Keratinocyte (primary cell): ENCODE results near the gene CIROP. TPM values are rescaled to one million over a fixed set of nuclear protein-coding genes. Genes with fewer than 3 reads are reported as not detected.

ENCODE experiments used
- DNase-seq: peaks from one replicate; pipeline ENCODE4 v3.0.0-alpha.2; 2011; ENCODE audit warnings: low read depth, missing footprints, low spot score
- FAIRE-seq: peaks from 2 replicates; lab custom pipeline; 2011; peaks lifted over from hg19 to GRCh38; lab: Jason Lieb, UNC
- H2AFZ ChIP-seq: 2 replicates; pipeline ENCODE4 v1.6.0; 2012; ENCODE audit warnings: low read length, control low read depth, inconsistent platforms; ENCODE audit not compliant: control insufficient read depth
- H3K27ac ChIP-seq: 2 replicates; pipeline ENCODE4 v1.5.1; 2011; ENCODE audit warnings: low read length; ENCODE audit not compliant: control insufficient read depth, insufficient read depth
- H3K27me3 ChIP-seq: 3 replicates; pipeline ENCODE4 v1.6.0; 2011; ENCODE audit warnings: low read length; ENCODE audit not compliant: control insufficient read depth, insufficient read depth; ENCODE audit errors: extremely low read depth
- H3K36me3 ChIP-seq, 2 experiments: 2 replicates in 1 of 2; 3 replicates in 1 of 2; pipeline ENCODE4 v1.5.1; 2011; ENCODE audit warnings: low read length in 2 of 2, mild to moderate bottlenecking in 1 of 2; ENCODE audit not compliant: control insufficient read depth in 2 of 2, insufficient read depth in 2 of 2; ENCODE audit errors: extremely low read depth in 1 of 2
- H3K4me1 ChIP-seq: 3 replicates; pipeline ENCODE4 v1.5.1; 2011; ENCODE audit warnings: low read length; ENCODE audit not compliant: control insufficient read depth, insufficient read depth; ENCODE audit errors: extremely low read depth
- H3K4me2 ChIP-seq: 3 replicates; pipeline ENCODE4 v1.6.0; 2011; ENCODE audit warnings: low read depth, low read length; ENCODE audit not compliant: control insufficient read depth, insufficient read depth; ENCODE audit errors: extremely low read depth
- H3K4me3 ChIP-seq, 3 experiments: fragments of 200-600 bp in 1 of 3; sonication (generic) in 1 of 3; 2 replicates in 2 of 3; 3 replicates in 1 of 3; pipeline ENCODE4 v1.5.1; 2011 to 2016; ENCODE audit warnings: low read length in 3 of 3, mild to moderate bottlenecking in 3 of 3, control low read depth in 2 of 3, inconsistent platforms in 1 of 3, low read depth in 1 of 3, mixed read lengths in 1 of 3, mixed run types in 1 of 3, moderate library complexity in 1 of 3; ENCODE audit not compliant: control insufficient read depth in 2 of 3, insufficient read depth in 2 of 3; ENCODE audit errors: extremely low read depth in 1 of 3
- H3K79me2 ChIP-seq: 2 replicates; pipeline ENCODE4 v1.6.0; 2012; ENCODE audit warnings: low read length; ENCODE audit not compliant: control insufficient read depth, insufficient read depth
- H3K9ac ChIP-seq: 3 replicates; pipeline ENCODE4 v1.6.0; 2011; ENCODE audit warnings: low read length; ENCODE audit not compliant: control insufficient read depth, insufficient read depth; ENCODE audit errors: extremely low read depth
- H3K9me1 ChIP-seq: 3 replicates; pipeline ENCODE4 v1.6.0; 2011; ENCODE audit warnings: low read length; ENCODE audit not compliant: control insufficient read depth, insufficient read depth; ENCODE audit errors: extremely low read depth
- H3K9me3 ChIP-seq: 2 replicates; pipeline ENCODE4 v1.5.1; 2012; ENCODE audit warnings: low read depth, low read length; ENCODE audit not compliant: control insufficient read depth
- H4K20me1 ChIP-seq: 3 replicates; pipeline ENCODE4 v1.6.0; 2011; ENCODE audit warnings: low read length; ENCODE audit not compliant: control insufficient read depth, insufficient read depth; ENCODE audit errors: extremely low read depth
- CTCF ChIP-seq, 3 experiments: IDR thresholded peaks in 1 of 3; conservative IDR thresholded peaks in 1 of 3; optimal IDR thresholded peaks in 1 of 3; 2 replicates in 2 of 3; 3 replicates in 1 of 3; pipeline versions ENCODE3 to v1.5.1; 2011; ENCODE audit warnings: low read length in 3 of 3, mild to moderate bottlenecking in 3 of 3, moderate library complexity in 2 of 3, control low read depth in 1 of 3, inconsistent platforms in 1 of 3; ENCODE audit not compliant: insufficient read depth in 2 of 3; ENCODE audit errors: extremely low read depth in 1 of 3
- EZH2 ChIP-seq: IDR thresholded peaks from one replicate; pipeline ENCODE4 v1.6.1; 2012; ENCODE audit warnings: inconsistent platforms, mild to moderate bottlenecking, low read length, moderate library complexity
- dilution Hi-C: fragments of 300-500 bp; cut with MboI; formaldehyde crosslinking; loops from one replicate; pipeline ENCODE4 v1.7.0; 2020; ENCODE audit warnings: low sequenced_read_pairs; ENCODE audit not compliant: extremely low pct_ligation_motif_present
- polyA plus RNA-seq, 5 experiments: library from polyadenylated mRNA; depleted of rRNA in 3 of 5; stranded (reverse) in 3 of 5; stranded (forward) in 1 of 5; unstranded in 1 of 5; fragments of >200 nt; gene quantifications; 1 replicate in 1 of 5; 2 replicates in 3 of 5; 3 replicates in 1 of 5; pipeline versions ENCODE4 v1.2.1 to v1.2.3, GENCODE V29; 2011 to 2012; ENCODE audit warnings: missing spikeins in 2 of 5, low read depth in 1 of 5, low replicate concordance in 1 of 5

The CIROP gene
- polyA plus RNA-seq, 1 donor (not counting 4 experiments of a cell fraction or from before 2014, with no cell fraction given) = not detected

- no peaks in the 10 kb centered on the region for H3K9me3 ChIP-seq
- H3K4me2 ChIP-seq = no peak overlapping the region
- H3K27me3 ChIP-seq = no peaks in the 10 kb centered on the region
- H3K9me1 ChIP-seq = no peaks in the 10 kb centered on the region
- no peak overlapping the region for H3K27ac ChIP-seq
- no peak for DNase-seq
- H2AFZ ChIP-seq = no peak overlapping the region
- H3K9ac ChIP-seq = no peak overlapping the region
- peaks cover 4 to 8% of the 10 kb centered on the region in 2 experiments for H3K36me3 ChIP-seq
- H4K20me1 ChIP-seq = no peaks in the 10 kb centered on the region
- dilution Hi-C loops = no loop called here
- no peaks in the 10 kb centered on the region for H3K79me2 ChIP-seq
- FAIRE-seq = no peak
- no peak for TF ChIP-seq CTCF (optimal IDR thresholded peaks at IDR 0.05 in 1 of 3, IDR thresholded peaks at IDR 0.05 in 1 of 3, conservative IDR thresholded peaks at IDR 0.05 in 1 of 3; ENCODE audit: extremely low read depth in 1 of 3, insufficient read depth in 2 of 3, low read length in 3 of 3)
- no peak for TF ChIP-seq EZH2
- H3K4me1 ChIP-seq = peaks cover 13% of the 10 kb centered on the region
- H3K4me3 ChIP-seq = no peak overlapping the region
Measured at GRCh38 chr14:23146980-23147379, 42.2 kb upstream of the CIROP start.

- no peak overlapping the region for H3K27ac ChIP-seq
Measured at GRCh38 chr14:23146351-23146910, 41.6 kb upstream of the CIROP start.

More at GRCh38 chr14:23146351-23146910, 41.6 kb upstream of the CIROP start:
- TF ChIP-seq EZH2 (no peak), CTCF (optimal IDR thresholded peaks at IDR 0.05 in 1 of 3, IDR thresholded peaks at IDR 0.05 in 1 of 3, conservative IDR thresholded peaks at IDR 0.05 in 1 of 3; ENCODE audit: extremely low read depth in 1 of 3, insufficient read depth in 2 of 3, low read length in 3 of 3) (no peak)
- H3K4me3 ChIP-seq = no peak overlapping the region
- no peak overlapping the region for H3K9ac ChIP-seq
- dilution Hi-C loops = no loop called here
- FAIRE-seq (no peak), DNase-seq (no peak)
- no peak overlapping the region for H2AFZ ChIP-seq
- no peaks in the 10 kb centered on the region for H4K20me1 ChIP-seq
- H3K36me3 ChIP-seq = peaks cover 4 to 8% of the 10 kb centered on the region in 2 experiments
- H3K79me2 ChIP-seq = no peaks in the 10 kb centered on the region
- H3K9me3 ChIP-seq = no peaks in the 10 kb centered on the region
- H3K9me1 ChIP-seq = no peaks in the 10 kb centered on the region
- H3K27me3 ChIP-seq = no peaks in the 10 kb centered on the region
- H3K4me1 ChIP-seq = peaks cover 17% of the 10 kb centered on the region
- H3K4me2 ChIP-seq = no peak overlapping the region
